GM08714 (cell line): Measurements from ENCODE around the gene ADAM29.
"Not testable (repeated sequence)": the region's sequence is repeated elsewhere in the genome, so short reads cannot be mapped to it uniquely, and the experiment has no call there.

Experiments used
- H3K4me3 ChIP-seq: fragments of 200-500 bp; sonication (Bioruptor generic); 2 replicates; pipeline ENCODE4 v1.5.1; 2014; ENCODE audit warnings: mild to moderate bottlenecking, low read length, inconsistent platforms
- ZNF274 ChIP-seq: IDR thresholded peaks from 2 replicates; pipeline ENCODE4 v1.6.1; 2012; ENCODE audit warnings: mild to moderate bottlenecking, low read depth, low read length

The ADAM29 gene

DNA sequence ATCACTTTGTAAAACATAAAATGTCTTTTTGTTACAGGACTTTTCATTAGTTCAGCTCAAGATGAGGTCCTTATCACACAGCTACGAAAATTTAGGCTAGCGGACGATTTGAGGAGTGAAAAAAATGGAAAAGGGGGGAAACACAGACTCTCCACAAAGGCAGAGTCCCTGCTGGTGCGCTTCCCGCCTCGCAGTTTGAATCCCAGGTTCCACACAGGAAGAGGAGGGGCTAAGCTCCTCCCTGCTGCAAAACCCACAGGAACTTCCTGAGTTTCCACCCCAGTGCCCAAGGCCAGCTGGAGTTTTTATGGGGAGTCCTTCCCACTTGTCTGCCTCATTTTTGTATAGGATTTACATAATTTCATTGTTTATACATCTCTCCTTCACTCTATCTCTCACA lies 11.2 kb downstream of the ADAM29 start:
- H3K4me3 ChIP-seq: no peak overlapping the region
- no peak for TF ChIP-seq ZNF274

DNA sequence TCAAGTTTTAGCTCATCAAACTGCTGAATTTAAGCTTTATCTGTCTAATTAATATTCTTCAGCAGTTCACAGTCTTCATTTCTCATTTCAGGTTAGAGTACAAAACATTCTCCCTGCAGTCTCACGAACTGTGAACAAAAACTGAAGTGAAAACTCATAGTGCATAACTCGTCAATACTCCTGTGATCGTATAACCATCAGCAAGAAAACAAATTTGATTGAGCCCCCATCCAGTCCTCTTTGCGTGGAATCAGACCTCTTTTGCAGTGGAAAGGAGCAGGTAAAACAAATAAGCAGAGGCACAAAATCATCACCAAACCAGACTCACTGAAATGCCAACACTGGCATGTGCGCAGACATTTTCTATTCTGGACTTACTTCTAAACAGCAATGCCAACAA lies 12.7 kb downstream of the ADAM29 start:
- no peak for TF ChIP-seq ZNF274
- H3K4me3 ChIP-seq: no peak overlapping the region

DNA sequence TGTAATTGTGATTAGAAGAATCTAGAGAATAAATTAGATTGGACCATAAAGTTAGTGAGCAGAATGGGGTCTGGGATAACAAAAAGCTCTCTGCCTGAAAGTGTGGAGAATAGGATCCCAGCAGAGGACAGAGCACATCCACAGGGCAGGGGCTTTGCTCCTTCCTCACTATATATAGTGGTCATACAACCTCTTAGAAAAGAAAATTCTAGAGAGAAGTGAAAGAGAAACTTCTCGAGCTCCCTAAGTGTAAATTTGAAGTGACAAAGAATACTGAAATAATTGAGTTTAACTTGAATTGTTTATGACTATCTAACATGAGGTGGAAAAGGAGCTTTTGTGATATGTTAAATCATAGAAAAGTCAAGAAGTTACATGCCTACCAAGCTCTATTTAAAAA lies 14.9 kb downstream of the ADAM29 start:
- no peak overlapping the region for H3K4me3 ChIP-seq
- no peak for TF ChIP-seq ZNF274

DNA sequence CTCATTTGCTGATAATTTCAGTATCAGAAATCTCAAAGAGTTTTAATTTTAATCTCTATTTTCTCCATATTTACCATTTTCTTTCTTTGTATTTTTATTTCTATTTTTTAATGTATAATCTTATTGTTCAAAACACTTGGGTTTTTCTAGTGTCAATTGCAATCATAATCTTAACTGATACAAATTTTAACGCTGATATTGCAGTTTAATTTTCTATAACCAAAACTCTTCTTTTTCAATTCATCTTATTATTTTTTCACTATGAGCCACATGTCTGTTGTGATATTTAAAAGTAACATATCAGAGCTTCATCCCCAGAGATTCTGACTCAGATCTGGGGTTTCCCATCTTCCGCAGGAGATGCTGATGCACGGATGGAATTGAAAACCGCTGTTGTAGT lies 16.2 kb downstream of the ADAM29 start:
- TF ChIP-seq ZNF274: no peak
- no peak overlapping the region for H3K4me3 ChIP-seq

DNA sequence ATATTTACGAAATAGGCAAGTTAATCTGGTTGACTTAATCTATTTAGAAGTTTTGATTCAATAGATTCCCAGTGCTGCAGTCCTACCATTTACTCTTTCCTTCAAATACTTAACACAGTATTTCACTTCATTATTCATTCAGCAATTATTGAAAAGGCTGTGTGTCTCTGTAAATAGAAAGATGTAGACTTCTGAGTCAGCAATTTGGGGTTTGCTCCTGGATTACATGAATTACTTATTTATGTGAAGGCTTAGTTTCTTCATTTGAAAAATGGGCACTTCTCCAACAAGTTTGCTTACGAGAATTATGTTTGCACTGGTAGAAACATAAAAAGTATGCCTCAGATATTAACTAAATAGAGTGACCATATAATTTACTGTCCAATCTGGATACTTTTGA lies 17.4 kb downstream of the ADAM29 start:
- H3K4me3 ChIP-seq: no peak overlapping the region
- no peak for TF ChIP-seq ZNF274

DNA sequence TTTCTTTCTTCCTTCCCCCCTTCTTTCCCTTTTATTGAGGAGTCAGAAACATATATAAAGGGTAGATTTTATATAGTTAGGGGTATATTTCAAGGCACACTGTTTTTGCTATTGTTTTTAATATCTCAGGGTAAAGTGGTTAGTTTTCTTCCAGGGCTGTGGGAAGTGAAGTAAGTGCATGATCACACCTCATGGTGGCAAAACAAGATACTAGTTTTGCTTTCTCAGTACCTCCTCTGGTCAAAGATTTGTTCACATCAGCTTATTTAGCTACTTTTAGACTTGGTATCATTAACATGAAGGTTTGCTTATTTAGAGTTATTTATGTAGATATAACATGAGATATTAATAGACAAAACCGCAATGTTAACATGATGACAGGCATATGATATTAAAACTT lies 21.8 kb downstream of the ADAM29 start:
- no peak overlapping the region for H3K4me3 ChIP-seq
- no peak for TF ChIP-seq ZNF274

DNA sequence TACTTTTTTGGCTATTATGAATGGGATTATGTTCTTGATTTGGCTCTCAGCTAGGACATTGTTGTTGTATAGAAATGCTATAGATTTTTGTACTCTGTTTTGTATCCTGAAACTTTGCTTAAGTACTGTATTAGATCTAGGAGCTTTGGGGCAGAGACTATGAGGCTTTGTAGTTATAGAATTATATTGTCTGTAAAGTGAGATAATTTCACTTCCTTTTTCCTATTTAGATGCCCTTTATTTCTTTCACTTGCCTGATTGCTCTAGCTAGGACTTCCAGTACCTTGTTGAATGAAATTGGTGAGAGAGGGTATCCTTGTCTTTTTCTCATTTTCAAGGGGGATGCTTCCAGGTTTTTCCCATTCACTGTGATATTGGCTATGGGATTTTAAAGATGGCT lies 28.1 kb downstream of the ADAM29 start:
- TF ChIP-seq ZNF274: no peak
- H3K4me3 ChIP-seq: no peak overlapping the region

DNA sequence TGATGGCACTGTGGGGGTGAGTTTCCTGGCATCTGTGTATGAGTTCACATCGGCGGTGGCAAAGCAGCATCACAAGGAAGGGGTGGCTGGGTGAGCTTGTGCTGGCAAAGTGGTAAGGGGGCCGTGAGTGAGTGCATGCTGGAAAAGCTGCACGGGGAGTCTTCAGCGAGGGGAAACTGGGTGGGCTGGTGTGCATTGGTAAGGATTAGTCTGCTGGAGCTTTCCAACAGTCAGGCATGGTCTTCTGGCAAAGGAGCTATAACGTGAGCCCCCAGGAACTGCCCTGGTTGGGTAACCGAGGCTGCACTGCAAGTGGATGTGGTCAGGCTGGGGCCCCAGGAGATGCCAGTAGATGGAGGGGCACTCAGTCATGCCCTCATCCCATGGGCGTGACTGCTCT lies 30.7 kb downstream of the ADAM29 start:
- TF ChIP-seq ZNF274: no peak
- no peak overlapping the region for H3K4me3 ChIP-seq

DNA sequence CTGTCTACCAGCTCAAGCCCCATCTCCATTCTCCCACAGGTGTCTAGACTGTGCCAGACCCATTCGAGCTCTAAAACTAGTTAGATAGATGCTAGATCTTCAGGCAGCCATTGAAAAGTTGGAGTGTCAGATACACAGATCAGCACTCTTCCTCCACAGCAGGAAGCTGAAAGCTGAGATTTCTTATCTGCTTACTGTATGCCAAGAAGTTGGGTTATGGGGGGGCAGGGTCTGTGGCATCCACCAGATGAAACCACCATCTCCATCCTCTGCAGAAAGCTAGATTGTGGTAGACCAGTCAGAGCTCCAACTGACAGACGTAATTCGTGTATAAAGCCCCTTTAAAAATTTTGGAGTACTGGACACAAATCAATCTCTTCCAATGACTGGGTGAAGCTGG lies 54.8 kb downstream of the ADAM29 start:
- no peak overlapping the region for H3K4me3 ChIP-seq
- no peak for TF ChIP-seq ZNF274

DNA sequence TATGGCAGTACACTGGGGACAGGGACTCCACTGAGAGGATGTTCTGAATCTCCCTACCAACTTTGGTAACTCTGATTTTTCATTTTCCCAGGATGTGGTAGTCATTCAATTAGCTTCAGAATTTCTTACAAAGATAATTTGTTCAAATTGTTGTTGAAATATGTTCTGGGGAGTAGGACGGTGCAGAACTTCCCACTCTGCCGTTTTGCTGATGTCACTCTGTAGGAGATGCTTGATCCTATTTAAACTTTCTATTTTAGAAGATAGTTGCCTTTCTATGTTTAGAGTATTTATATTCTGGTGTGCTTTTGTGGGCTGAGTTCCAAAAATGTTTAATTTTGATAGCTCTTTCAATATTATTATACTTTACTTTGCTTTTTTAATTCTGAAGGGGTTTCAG lies 55.2 kb downstream of the ADAM29 start:
- TF ChIP-seq ZNF274: no peak

DNA sequence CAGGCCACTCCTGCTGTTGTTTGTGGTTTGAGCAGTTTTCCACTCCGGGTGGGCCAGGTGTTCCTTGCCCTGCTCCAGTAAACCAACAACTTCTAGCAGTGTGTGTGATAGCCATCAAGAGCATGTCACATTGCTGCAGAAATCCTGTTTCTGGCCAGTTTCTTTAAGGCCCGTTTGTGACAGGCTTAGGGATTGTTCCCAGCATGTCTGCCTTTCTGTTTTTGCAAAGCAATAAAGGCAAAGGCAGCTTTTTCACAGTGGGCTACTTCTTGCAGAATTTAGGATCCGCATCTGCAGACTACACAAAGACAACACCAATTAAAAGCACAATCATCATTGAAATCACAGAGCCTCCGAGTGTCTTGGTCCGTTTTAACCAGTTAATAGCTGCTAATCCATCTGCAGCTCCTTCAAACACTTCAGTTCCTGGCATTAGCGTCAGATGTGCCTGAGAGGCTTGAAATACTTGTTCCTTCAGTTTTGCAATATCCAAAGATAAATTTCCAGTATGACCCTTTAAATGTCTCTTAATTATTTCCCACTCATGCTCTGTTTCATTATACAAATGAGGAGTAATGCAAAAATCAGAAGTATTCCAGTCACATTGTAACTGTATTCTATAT lies 65.1 kb downstream of the ADAM29 start:
- TF ChIP-seq ZNF274: no peak
- no peak overlapping the region for H3K4me3 ChIP-seq

More for the DNA sequence above, 55.2 kb downstream of the ADAM29 start:
- no peak overlapping the region for H3K4me3 ChIP-seq

DNA sequence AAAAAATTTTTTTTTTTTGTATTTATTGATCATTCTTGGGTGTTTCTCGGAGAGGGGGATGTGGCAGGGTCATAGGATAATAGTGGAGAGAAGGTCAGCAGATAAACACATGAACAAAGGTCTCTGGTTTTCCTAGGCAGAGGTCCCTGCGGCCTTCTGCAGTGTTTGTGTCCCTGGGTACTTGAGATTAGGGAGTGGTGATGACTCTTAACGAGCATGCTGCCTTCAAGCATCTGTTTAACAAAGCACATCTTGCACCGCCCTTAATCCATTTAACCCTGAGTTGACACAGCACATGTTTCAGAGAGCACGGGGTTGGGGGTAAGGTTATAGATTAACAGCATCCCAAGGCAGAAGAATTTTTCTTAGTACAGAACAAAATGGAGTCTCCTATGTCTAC lies 65.7 kb downstream of the ADAM29 start:
- H3K4me3 ChIP-seq: not testable (repeated sequence)

DNA sequence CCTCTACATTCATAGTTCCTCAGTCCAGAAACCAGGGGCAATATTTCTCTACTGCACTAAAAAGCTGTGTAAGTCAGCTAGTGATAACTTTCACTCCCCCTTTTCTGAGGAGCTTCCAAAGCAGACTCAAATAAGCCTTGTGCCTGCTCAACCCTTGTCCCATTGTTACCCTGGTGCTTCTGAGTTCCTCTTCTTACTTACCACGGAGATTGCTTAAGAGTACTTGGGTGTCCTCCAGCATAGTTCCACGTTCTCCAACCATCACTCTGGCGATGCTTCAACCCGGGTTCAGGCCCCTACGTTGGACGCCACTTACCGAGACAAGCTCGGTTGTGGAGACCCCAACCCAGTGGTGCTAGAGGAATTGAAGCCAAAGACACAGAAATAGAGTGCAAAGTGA lies 71.6 kb downstream of the ADAM29 start:
- no peak for TF ChIP-seq ZNF274
- H3K4me3 ChIP-seq: no peak overlapping the region

DNA sequence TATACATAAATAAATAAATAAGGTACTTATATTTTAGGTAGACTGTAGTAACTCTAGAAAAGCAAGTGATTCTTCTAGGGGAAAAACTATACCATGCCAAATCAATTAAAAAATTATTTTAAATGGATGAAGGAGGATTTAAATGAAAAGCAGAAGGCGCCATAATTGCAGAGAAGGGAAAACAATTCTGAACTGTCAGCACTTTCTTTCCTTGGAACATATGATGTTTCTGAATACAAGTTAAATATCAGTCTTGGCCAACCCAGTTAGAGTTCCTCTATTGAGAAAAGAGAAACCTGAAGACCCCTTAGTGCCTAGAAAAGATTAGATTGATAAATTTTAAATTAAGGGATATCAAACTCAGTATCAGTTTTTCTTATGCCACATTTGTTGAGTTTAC lies 75.8 kb downstream of the ADAM29 start:
- H3K4me3 ChIP-seq: no peak overlapping the region
- TF ChIP-seq ZNF274: no peak

DNA sequence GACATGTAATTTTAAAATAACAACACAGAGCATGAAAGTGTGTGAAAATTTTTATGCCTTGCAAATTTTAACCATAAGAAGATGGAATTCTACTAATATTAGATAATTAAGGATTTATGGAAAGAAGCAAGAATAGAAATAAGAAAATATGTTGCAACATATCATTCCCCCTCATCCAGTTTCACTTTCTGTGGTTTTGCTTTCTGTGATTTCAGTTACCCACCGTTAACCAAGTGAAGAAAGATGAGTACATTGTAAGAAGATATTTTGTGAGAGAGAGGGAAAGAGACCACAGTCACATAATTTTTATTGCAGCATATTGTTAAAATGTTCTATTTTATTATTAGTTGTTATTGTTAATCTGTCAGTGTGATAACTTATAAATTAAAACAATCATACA lies 77.9 kb downstream of the ADAM29 start:
- TF ChIP-seq ZNF274: no peak
- H3K4me3 ChIP-seq: no peak overlapping the region

DNA sequence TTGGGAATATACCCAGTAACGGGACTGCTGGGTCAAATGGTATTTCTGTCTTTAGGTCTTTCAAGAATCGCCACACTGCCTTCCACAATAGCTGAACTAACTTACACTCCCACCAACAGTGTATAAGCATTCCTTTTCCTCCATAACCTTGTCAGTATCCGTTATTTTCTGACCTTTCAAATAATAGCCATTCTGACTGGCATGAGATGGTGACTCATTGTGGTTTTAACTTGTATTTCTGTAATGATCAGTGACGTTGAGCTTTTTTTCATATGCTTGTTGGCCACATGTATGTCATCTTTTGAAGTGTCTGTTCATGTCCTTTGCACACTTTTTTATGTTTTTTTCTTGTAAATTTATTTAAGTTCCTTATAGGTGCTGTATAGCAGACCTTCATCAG lies 81.2 kb downstream of the ADAM29 start:
- TF ChIP-seq ZNF274: no peak

DNA sequence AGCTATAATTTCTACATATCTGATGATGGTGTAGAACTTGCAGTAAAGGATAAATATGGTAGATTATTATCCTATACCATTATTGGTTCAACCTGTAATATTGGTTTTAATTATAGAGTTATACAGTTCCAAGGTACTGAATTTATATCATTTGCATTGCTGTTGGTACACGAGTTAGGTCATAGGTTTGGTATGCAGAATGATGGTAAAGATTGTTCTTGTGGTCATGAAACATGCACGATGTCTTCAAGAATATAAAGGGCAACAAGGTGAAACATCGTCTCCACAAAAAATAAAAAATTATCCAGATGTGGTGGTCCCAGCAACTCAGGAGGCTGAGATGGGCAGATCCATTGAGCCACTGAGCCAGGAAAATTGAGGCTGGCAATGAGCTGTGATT lies 99.6 kb downstream of the ADAM29 start:
- H3K4me3 ChIP-seq: no peak overlapping the region
- TF ChIP-seq ZNF274: no peak

More for the DNA sequence above, 81.2 kb downstream of the ADAM29 start:
- H3K4me3 ChIP-seq: no peak overlapping the region

DNA sequence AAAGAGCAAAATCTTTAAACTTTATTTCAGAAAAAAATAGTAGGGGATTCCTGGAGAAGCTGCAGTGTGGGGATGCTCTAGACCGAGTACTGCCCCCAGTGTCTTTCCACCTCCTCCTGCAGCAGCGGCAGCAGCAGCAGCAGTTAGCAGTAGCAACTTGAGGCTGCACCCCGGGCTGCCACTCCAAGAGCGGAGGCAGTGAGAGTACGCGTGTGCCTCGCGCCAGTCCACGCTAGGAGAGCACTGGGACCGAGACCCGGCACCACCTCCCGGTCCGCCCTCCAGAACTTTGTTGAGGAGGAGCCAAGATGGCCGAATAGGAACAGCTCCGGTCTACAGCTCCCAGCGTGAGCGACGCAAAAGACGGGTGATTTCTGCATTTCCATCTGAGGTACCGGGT lies 101.3 kb downstream of the ADAM29 start:
- not testable (repeated sequence) for H3K4me3 ChIP-seq
